Liver (tissue), 9 donors: ENCODE measurements around the gene IRAK2. TPM values are rescaled to one million over a fixed set of nuclear protein-coding genes. Genes with fewer than 3 reads are reported as not detected.

ENCODE experiments used
- DNase-seq: peaks from one replicate; pipeline ENCODE4 v3.0.0-alpha.2; 2017; ENCODE audit warnings: low spot score
- H3K27ac ChIP-seq, 2 donors: one replicate each; pipeline ENCODE4 v1.7.0; 2013; ENCODE audit warnings: inconsistent platforms in 2 of 2, low read length in 2 of 2, control low read depth in 1 of 2, low read depth in 1 of 2, mild to moderate bottlenecking in 1 of 2
- H3K27me3 ChIP-seq, 4 donors: one replicate each; pipeline versions ENCODE4 v1.6.1 to v1.7.0; 2013; ENCODE audit warnings: low read length in 3 of 4, inconsistent platforms in 1 of 4, mild to moderate bottlenecking in 1 of 4, moderate library complexity in 1 of 4; ENCODE audit not compliant: control insufficient read depth in 4 of 4, insufficient read depth in 4 of 4
- H3K36me3 ChIP-seq, 4 donors: one replicate each; pipeline versions ENCODE4 v1.6.1 to v1.7.0; 2013; ENCODE audit warnings: low read length in 3 of 4, mild to moderate bottlenecking in 3 of 4, low read depth in 1 of 4, moderate library complexity in 1 of 4; ENCODE audit not compliant: control insufficient read depth in 4 of 4, insufficient read depth in 3 of 4
- H3K4me1 ChIP-seq, 4 donors: one replicate each; pipeline versions ENCODE4 v1.6.1 to v1.7.0; 2013; ENCODE audit warnings: low read length in 3 of 4, mild to moderate bottlenecking in 3 of 4, moderate library complexity in 1 of 4; ENCODE audit not compliant: control insufficient read depth in 4 of 4, insufficient read depth in 4 of 4
- H3K4me3 ChIP-seq, 3 donors: one replicate each; pipeline versions ENCODE4 v1.6.1 to v1.7.0; 2013; ENCODE audit warnings: low read length in 3 of 3, control low read depth in 1 of 3, low read depth in 1 of 3, mild to moderate bottlenecking in 1 of 3
- H3K9ac ChIP-seq, 2 donors: one replicate each; pipeline ENCODE4 v1.7.0; 2013; ENCODE audit warnings: low read length in 2 of 2, mild to moderate bottlenecking in 2 of 2, moderate library complexity in 2 of 2, control low read depth in 1 of 2, low read depth in 1 of 2
- H3K9me3 ChIP-seq, 4 donors: one replicate each; pipeline versions ENCODE4 v1.6.1 to v1.7.0; 2013; ENCODE audit warnings: low read length in 3 of 4; ENCODE audit not compliant: control insufficient read depth in 4 of 4
- EGR1 ChIP-seq, 2 donors: IDR thresholded peaks; 2 replicates each; pipeline ENCODE4 v1.6.1; 2016 to 2018; ENCODE audit warnings: antibody characterized with exemption in 2 of 2, low read depth in 2 of 2
- FOXA2 ChIP-seq: IDR thresholded peaks from 2 replicates; pipeline ENCODE4 v1.6.1; 2016; ENCODE audit warnings: antibody characterized with exemption
- GABPA ChIP-seq, 2 donors: IDR thresholded peaks in 1 of 2; conservative IDR thresholded peaks in 1 of 2; 2 replicates each; pipeline ENCODE4 v1.6.1; 2016; ENCODE audit warnings: antibody characterized with exemption in 2 of 2, mild to moderate bottlenecking in 1 of 2, moderate library complexity in 1 of 2
- HNF4A ChIP-seq, 2 donors: conservative IDR thresholded peaks; 2 replicates each; pipeline ENCODE4 v1.6.1; 2016; ENCODE audit warnings: antibody characterized with exemption in 2 of 2, mild to moderate bottlenecking in 2 of 2
- HNF4G ChIP-seq: IDR thresholded peaks from 2 replicates; pipeline ENCODE4 v1.6.1; 2016; ENCODE audit warnings: antibody characterized with exemption
- JUND ChIP-seq, 2 donors: IDR thresholded peaks; 2 replicates each; pipeline ENCODE4 v1.6.1; 2016; ENCODE audit warnings: antibody characterized with exemption in 2 of 2
- NR2F2 ChIP-seq: IDR thresholded peaks from 2 replicates; pipeline ENCODE4 v1.6.1; 2016; ENCODE audit warnings: antibody characterized with exemption
- RXRA ChIP-seq, 2 donors: IDR thresholded peaks; 2 replicates each; pipeline ENCODE4 v1.6.1; 2017 to 2018; ENCODE audit warnings: antibody characterized with exemption in 2 of 2, mild to moderate bottlenecking in 1 of 2
- SP1 ChIP-seq: IDR thresholded peaks from 2 replicates; pipeline ENCODE4 v1.6.1; 2018; ENCODE audit warnings: antibody characterized with exemption, mild to moderate bottlenecking
- TAF1 ChIP-seq: conservative IDR thresholded peaks from 2 replicates; pipeline ENCODE4 v1.6.1; 2016; ENCODE audit warnings: antibody characterized with exemption, mild to moderate bottlenecking
- YY1 ChIP-seq: IDR thresholded peaks from 2 replicates; pipeline ENCODE4 v1.6.1; 2016; ENCODE audit warnings: antibody characterized with exemption, mild to moderate bottlenecking
- WGBS: extraction: QIAGEN DNeasy Blood & Tissue Kit; methylation state at CpG from one replicate; pipeline ENCODE4 v1.1.7; 2013; 5-methylcytosine and 5-hydroxymethylcytosine counted together
- polyA plus RNA-seq, 2 donors: library from polyadenylated mRNA; stranded (reverse) in 1 of 2; unstranded in 1 of 2; fragments of 200-250 nt in 1 of 2; fragments of >200 nt in 1 of 2; fragmentation: Nextera tagmentation in 1 of 2; extraction: Ambion mirVana in 1 of 2; gene quantifications; one replicate each; pipeline versions ENCODE4 v1.2.1 to v1.2.3, GENCODE V29; 2013 to 2015
- total RNA-seq, 2 donors: library from RNA; depleted of rRNA; stranded (reverse); fragments of >200 nt; gene quantifications; one replicate each; pipeline ENCODE4 v1.2.3, GENCODE V29; 2014
- TF ChIP-seq, protein P1 (sequence below): IDR thresholded peaks from 2 replicates; pipeline ENCODE4 v1.6.1; 2016; ENCODE audit warnings: antibody characterized with exemption
- TF ChIP-seq, protein P2 (sequence below): IDR thresholded peaks from 2 replicates; pipeline ENCODE4 v1.6.1; 2016; ENCODE audit warnings: antibody characterized with exemption
- TF ChIP-seq, protein P3 (sequence below): fragments of 150-350 bp; IDR thresholded peaks from 2 replicates; pipeline ENCODE4 v1.5.1; 2017; ENCODE audit warnings: improper control_type of control experiment, low read depth, low read length; ENCODE audit not compliant: missing input control
- TF ChIP-seq, protein P4 (sequence below): IDR thresholded peaks from 2 replicates; pipeline ENCODE4 v1.6.1; 2016; ENCODE audit warnings: antibody characterized with exemption, mild to moderate bottlenecking
- donor health status: healthy.
- donor health status: healthy.
- donor health status: healthy.
- donor health status: healthy.
- donor health status: healthy.

Gene IRAK2
- total and polyA plus RNA-seq, 4 donors = 2.7 to 9.3 (median 5.9) TPM

DNA sequence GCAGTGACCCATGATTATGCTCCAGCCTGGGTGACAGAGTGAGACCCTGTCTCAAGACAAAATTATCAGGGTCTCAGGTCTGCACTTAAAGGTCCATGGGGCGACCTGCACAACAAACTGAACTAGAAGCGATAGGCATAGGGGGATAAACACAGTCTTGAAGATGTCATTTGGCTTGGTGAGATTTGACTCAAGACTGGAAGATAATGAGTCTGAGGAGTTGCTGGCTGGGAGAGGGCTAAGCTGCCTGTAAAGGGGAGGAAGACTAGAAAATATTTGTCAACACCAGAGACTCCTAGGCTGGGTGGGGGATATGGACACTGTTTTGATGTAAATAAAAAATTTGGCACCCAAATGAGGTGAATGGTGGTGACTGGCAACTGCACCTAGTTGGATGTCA, 108.3 kb downstream of the IRAK2 start:
- no peaks in the 10 kb centered on the region for H3K27me3 ChIP-seq
- H3K4me1 ChIP-seq = peaks cover 2 to 21% (median 16%) of the 10 kb centered on the region in 4 donors
- no peak for DNase-seq
- peaks cover 8 to 31% (median 19%) of the 10 kb centered on the region in 4 donors for H3K36me3 ChIP-seq
- H3K4me3 ChIP-seq = no peak overlapping the region
- no peak overlapping the region for H3K9ac ChIP-seq
- peak overlapping the region in 1 of 2 donors; percentile 7 for H3K27ac ChIP-seq
- WGBS = 93% methylated on average over 2 of the region's 2 CpGs
- TF ChIP-seq FOXA2 (no peak), TAF1 (no peak), GABPA (IDR thresholded peaks at IDR 0.05 in 1 of 2, conservative IDR thresholded peaks at IDR 0.05 in 1 of 2) (no peak), JUND (IDR thresholded peaks at IDR 0.05) (no peak), YY1 (no peak), SP1 (no peak), EGR1 (IDR thresholded peaks at IDR 0.05; ENCODE audit: low read depth in 2 of 2) (no peak), NR2F2 (no peak)
- TF ChIP-seq, protein P1, sequence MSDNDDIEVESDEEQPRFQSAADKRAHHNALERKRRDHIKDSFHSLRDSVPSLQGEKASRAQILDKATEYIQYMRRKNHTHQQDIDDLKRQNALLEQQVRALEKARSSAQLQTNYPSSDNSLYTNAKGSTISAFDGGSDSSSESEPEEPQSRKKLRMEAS = no peak
- TF ChIP-seq, protein P2, sequence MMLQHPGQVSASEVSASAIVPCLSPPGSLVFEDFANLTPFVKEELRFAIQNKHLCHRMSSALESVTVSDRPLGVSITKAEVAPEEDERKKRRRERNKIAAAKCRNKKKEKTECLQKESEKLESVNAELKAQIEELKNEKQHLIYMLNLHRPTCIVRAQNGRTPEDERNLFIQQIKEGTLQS = no peak
- TF ChIP-seq, protein P3, sequence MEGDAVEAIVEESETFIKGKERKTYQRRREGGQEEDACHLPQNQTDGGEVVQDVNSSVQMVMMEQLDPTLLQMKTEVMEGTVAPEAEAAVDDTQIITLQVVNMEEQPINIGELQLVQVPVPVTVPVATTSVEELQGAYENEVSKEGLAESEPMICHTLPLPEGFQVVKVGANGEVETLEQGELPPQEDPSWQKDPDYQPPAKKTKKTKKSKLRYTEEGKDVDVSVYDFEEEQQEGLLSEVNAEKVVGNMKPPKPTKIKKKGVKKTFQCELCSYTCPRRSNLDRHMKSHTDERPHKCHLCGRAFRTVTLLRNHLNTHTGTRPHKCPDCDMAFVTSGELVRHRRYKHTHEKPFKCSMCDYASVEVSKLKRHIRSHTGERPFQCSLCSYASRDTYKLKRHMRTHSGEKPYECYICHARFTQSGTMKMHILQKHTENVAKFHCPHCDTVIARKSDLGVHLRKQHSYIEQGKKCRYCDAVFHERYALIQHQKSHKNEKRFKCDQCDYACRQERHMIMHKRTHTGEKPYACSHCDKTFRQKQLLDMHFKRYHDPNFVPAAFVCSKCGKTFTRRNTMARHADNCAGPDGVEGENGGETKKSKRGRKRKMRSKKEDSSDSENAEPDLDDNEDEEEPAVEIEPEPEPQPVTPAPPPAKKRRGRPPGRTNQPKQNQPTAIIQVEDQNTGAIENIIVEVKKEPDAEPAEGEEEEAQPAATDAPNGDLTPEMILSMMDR = no peak
- TF ChIP-seq, protein P4, sequence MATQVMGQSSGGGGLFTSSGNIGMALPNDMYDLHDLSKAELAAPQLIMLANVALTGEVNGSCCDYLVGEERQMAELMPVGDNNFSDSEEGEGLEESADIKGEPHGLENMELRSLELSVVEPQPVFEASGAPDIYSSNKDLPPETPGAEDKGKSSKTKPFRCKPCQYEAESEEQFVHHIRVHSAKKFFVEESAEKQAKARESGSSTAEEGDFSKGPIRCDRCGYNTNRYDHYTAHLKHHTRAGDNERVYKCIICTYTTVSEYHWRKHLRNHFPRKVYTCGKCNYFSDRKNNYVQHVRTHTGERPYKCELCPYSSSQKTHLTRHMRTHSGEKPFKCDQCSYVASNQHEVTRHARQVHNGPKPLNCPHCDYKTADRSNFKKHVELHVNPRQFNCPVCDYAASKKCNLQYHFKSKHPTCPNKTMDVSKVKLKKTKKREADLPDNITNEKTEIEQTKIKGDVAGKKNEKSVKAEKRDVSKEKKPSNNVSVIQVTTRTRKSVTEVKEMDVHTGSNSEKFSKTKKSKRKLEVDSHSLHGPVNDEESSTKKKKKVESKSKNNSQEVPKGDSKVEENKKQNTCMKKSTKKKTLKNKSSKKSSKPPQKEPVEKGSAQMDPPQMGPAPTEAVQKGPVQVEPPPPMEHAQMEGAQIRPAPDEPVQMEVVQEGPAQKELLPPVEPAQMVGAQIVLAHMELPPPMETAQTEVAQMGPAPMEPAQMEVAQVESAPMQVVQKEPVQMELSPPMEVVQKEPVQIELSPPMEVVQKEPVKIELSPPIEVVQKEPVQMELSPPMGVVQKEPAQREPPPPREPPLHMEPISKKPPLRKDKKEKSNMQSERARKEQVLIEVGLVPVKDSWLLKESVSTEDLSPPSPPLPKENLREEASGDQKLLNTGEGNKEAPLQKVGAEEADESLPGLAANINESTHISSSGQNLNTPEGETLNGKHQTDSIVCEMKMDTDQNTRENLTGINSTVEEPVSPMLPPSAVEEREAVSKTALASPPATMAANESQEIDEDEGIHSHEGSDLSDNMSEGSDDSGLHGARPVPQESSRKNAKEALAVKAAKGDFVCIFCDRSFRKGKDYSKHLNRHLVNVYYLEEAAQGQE = no peak
- no peaks in the 10 kb centered on the region for H3K9me3 ChIP-seq

DNA sequence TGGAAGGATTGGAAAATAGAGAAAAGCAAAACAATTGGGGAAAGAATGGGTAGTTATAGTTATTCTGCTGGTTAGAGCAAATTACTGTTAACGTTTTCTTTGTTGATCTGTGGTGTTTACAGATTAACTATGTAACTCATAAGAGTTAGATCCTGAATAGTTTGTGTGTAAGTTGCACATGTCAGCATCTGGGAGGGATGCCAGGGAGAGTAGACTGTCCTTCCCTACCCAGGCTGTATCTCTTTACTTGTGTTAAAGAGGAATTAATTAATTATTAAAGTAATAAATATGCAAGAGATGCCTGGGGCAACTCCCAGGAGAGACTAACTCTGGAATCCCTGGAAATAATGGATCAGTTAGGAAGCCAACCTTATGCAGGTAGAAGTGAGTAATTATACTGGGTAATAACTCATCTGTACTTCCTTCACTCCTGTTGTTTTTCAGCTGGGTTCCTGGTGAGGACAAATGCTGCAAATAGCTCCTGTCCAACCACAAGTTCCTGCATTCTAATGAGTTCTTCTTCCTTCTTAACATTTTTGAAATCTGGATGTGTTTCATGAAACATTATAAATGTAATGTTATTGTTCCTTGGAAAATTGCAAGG, 109.1 kb downstream of the IRAK2 start:
- no peak for DNase-seq
- TF ChIP-seq EGR1 (IDR thresholded peaks at IDR 0.05; ENCODE audit: low read depth in 2 of 2) = no peak
- TF ChIP-seq FOXA2 = no peak
- TF ChIP-seq, protein P3 = no peak
- TF ChIP-seq, protein P2 = no peak
- no peak for TF ChIP-seq GABPA (IDR thresholded peaks at IDR 0.05 in 1 of 2, conservative IDR thresholded peaks at IDR 0.05 in 1 of 2)
- no peak for TF ChIP-seq JUND (IDR thresholded peaks at IDR 0.05)
- TF ChIP-seq HNF4A (conservative IDR thresholded peaks at IDR 0.05) = no peak
- TF ChIP-seq HNF4G = no peak
- no peak for TF ChIP-seq RXRA (IDR thresholded peaks at IDR 0.05)
- no peak for TF ChIP-seq SP1
- TF ChIP-seq NR2F2 = no peak
- 5% methylated on average over 1 of the region's 1 CpG for WGBS
- H3K4me3 ChIP-seq = no peak overlapping the region
- no peak overlapping the region for H3K27ac ChIP-seq
- H3K36me3 ChIP-seq = peaks cover 9 to 39% (median 23%) of the 10 kb centered on the region in 4 donors
- no peak overlapping the region for H3K9ac ChIP-seq
- H3K4me1 ChIP-seq = peaks cover 2 to 21% (median 16%) of the 10 kb centered on the region in 4 donors
- no peaks in the 10 kb centered on the region for H3K27me3 ChIP-seq
- no peaks in the 10 kb centered on the region for H3K9me3 ChIP-seq
